Measurements from ENCODE around the gene ANKRD44.

Gene ANKRD44

DNA sequence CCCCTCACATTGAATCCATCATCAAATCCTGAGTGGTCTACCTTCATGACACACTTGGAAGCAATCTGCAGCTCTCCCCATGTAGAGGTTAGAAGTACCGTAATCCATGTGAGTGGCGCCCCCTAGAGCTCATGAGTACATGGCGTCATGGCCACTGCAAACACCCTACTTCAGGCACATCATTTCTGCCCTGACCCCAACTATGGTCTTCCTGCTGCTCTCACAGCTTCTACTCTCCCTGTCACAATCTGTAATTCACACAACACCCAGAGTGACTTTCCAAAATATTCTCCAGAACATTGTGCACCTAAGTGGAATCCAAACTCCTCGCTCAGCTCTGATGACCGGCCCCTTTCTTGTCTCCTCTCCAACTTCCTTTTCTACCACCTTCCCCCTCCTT, 141.9 kb downstream of the ANKRD44 start:
- DNase-seq = peak; percentile 61

DNA sequence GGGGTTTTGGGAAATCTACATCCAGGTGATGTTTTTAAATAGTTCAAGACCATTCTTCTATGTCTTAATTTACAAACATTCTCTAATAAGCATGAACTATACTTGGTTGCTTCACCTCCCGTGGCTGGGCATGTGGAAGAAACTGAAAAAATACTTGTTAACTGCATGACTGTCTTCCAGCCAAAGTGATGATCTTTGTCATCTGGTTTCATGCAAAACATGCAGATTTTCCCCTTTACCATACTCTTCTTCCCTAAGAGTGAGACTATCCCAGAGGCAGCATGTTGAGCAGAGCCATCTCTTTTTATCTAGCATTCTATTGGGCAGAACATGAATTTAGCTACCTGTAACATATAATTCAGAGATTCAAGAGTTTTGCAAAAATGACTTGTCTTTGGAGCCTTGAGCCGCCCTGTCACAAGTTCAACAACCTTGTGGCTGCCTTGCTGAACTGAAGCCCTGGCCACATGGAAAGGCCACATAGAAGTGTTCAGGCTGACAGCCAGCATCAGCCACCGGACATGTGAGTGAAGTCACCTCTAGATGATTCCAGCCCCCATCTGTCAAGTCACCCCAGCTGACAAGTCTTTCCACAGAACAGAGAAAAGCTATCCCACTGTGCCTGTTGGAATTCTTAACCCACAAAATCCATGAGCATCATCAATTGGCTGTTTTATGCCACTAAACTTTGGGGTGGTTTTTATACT, 142.8 kb downstream of the ANKRD44 start:
- DNase-seq = no peak

DNA sequence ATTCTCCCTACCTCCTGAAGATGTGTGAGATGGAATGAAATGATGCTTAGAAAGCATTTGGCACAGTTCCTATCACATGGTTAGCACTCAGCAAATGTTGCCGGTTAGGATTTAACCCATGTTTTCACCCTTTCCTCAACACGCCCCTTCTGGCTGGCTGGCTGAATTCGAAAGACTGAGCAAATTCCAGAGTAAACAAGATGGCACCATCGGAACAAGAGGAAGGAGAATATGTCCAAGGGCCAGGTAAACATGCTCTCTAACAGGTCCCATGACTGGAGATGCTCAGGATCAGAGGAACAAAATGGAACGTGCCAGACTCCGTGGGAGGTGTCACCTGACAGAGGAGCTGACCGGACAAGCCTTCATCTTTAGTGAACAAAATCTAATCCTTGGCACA, 145.6 kb downstream of the ANKRD44 start:
- DNase-seq = no peak

DNA sequence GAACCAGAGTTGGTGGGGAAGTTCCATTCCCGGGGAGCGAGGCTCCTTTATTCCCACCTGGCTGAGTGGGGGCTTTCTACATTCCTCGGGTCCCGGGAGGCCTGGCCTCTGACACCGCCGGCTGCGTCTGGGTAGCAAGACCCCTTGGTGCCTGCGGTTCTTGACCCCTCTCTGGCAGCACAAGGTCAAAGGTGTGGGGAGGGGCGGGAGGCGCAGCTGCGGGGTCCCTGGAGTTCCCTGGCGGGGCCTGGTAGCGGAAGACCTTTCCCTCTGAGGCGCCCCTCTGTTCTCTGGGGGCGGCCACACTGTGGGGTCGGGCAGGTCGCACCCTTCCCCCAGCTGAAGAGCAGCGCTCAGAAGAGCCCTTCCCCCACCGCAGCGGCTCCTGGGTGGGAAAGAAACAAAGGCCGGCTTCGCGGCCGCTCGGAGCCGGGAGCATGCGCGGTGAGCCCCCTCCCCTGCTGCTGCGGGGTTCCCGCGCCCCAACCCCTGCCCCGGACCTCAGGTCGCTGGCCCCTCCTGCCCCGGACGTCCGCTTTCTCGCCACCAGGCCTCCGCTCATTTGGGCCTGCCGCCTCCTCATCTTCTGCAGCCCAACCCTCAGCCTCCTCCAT, 146.3 kb downstream of the ANKRD44 start:
- DNase-seq = no peak

DNA sequence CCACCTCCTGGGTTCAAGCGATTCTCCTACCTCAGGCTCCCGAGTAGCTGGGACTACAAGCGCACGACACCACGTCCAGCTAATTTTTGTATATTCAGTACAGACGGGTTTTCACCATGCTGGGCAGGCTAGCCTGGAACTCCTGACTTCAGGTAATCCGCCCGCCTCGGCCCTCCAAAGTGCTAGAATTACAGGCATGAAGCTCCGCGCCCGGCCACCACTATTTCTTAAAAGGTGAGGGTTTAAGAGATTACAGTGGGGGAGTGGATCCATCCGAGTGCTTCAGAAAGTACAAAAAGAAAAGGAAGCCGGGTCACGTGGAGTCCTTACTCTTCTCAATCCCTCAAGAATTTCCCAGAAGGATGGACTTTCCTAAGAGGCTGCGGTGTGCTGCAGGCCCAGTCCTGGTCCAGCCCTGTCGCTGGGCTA, 146.9 kb downstream of the ANKRD44 start:
- no peak for DNase-seq

DNA sequence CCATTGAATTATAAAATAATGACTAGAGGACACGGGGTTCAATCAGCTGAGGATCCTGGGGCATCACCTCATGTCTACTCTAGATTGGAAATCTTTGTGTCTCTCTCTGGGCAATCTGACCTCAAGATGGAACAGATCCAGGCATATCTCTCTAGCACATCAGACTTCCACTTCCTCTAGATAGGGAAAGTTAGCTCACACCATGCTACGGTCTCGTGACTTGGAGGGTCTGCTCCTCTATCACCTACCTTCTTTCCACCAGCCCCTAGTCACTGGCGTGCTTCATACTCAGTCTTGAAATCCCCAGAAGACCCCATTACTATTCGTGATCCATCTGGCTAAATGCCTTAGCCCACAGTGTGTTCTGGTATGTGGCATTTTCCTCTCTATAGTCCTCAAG, 148.8 kb downstream of the ANKRD44 start:
- DNase-seq = no peak

DNA sequence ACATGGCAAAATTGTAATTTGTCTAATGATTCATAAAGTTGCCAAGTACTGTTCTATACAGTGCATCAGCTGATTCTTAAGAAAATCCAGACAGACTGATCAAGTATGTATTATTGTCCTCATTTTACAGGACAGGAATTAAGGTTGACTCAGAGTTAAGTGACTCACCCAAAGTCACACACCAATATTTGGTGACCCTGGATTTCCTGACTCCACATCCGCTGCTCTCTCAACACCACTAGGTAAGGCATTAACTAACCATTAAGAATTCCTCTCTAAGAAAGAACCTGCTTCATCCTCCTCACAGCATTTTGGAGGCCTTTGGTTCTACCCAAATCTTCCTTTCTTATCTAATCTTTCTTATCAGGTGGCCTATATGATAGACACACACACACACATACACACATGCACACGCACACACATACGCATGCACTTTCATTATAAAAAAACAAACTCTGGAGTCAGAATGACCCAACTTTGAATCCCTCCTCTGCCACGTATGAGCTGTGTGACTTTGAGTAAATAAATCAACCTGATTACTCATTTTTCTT, 150.8 kb downstream of the ANKRD44 start:
- DNase-seq = no peak

DNA sequence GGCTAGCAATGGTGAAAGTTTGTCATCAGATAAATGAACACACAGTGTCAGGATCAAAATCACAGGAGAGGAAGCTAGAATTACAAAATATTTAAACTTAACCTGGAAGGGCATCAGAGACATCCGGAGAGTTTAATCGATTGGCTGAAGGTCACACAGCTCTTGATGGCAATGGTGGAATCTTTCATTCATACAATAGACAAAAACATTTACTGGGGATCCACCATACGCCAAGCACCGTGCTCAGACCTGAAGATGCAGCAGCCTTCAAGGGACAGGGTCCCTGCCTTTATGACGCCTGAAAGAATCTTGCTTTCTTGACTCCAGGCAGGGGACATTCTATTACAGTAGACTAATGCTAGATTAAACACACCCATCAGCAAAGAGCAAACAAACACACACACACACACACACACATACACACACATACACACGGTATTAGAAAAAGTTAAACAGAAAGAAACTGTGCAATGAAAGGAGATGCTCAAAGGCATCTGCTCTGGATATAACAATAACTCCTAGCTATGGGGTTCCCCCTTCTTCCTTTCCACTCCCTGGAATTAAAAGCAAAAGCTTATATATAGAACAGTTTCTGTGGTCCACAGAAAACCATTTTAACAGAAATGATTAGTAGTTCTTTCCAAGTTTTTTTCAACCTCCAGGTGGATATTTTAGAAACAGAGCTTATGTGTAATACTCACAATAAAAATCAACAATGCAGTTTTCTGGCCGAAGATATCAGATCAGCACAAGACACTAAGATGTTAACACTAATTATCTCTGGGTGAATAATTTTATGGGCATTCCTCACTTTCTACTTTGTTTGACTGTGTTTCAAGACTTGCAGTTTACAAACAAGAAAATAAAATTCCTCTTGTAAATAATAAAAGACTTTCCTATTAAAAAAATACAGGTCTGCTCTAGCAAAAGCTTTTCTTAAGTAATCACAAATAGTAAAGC, 151.7 kb downstream of the ANKRD44 start:
- no peak for DNase-seq

DNA sequence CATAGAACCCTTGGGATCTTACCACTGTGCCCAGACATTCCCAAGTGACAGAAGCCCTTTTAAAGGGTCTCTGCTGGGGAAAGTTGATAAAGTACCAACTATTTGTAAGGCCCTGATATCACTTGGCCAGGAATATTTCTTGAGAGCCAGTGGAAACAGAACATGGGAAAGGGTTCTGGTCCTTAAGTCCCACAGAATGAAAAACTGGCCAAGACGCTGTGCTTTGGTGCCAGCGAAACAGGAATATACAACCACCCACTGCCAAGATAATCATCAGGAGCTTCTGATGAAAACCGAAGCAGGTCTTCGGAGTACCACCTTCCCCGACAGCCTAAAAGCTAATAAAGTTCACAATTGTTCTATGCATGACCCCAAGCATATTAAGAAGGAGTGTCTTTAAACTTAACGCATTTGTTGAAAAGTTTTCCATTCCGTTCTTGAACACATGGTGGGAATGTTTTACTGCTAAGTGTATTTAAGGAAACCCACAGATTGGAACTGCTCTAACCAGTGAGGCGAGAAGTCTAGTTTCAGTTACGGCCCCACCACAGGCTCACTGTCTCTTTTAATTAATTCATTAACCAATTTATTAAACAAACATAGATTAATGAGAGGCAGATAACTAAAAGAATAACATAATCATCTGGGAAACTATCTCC, 152.6 kb downstream of the ANKRD44 start:
- no peak for DNase-seq

DNA sequence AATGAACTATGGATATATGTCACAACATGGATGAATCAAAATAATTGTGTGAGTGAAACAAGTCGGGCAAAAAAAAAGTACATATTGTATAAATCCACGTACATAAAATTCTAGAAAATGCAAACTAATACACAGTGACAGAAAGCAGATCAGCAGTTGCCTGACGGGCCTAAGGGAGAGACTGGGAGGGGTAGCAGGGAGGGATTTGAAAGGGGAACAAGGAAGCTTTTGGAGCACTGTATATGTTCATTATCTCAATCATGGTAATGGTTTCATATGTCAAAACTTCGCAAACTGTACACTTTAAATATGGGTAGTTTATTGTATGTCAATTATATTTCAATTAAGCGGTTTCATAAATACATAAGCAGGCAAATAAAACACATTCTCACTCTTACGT, 153.8 kb downstream of the ANKRD44 start:
- no peak for DNase-seq

DNA sequence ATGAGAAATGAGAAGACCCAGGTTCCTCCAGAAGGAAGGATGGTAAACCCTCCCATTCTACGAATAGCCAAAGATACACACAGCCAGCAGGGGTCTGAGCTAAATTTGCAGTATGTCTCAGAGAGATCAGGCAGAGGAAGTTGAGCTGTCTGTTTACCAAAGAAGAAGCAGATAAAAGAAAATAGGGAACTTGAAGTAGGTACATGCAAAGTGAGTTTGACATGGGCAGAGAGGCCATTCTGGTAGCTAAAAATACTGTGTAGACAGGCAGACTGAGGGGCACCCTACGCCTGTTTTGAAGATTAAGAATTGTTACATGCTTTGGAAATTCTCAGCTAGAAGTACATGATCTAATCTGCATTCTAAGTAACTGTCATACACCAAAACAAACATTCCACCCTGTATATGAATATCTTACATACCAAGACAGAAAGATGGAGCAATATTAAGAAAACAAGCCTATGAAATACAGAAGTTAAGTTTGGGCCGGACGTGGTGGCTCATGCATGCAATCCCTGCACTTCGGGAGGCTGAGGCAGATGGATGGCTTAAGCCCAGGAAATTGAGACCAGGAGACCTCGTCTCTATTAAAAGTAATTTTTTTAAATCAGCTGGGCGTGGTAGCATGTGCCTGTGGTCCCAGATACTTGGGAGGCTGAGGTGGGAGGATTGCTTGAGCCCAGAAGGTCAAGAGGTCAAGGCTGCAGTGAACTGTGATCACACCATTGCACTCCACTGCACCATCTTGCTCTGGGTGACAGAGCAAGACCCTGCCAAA, 157.9 kb downstream of the ANKRD44 start:
- DNase-seq = no peak

DNA sequence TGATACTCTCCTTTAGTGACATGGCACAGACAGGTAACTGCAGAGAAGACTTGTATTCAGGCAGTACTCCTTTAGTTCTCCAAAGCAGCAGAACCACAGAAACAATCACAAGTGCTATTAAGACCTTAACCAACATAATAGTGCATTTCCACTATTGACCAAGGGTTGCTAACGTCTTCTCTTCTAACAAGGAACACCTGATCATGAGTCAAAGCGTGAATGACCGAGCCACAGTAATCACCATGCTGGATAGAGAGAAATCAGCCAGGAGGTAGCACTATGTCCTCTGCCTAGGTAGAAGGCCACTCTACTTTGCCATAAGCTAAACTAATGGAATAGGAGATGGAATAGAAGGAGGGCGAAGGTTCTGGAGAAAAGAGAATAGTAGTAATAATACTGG, 161.0 kb downstream of the ANKRD44 start:
- DNase-seq = no peak

DNA sequence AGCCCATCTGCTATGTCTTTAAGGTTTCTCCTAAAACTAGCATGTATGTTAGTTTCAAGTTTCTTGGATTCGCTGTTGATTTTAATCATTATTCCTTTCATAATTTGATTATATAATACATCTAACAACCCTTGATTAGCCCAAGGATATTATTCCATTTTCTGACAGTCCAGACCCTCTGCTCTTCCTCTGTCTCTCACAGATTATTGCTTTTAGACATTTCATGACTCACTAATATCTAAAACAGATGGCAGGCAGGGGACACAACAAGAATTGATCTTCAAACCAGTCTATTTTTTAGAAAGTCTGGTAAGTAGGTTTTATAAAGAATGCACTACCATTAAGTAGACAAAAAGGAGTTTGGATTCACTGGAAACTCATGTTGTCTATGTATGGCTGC, 162.2 kb downstream of the ANKRD44 start:
- no peak for DNase-seq

DNA sequence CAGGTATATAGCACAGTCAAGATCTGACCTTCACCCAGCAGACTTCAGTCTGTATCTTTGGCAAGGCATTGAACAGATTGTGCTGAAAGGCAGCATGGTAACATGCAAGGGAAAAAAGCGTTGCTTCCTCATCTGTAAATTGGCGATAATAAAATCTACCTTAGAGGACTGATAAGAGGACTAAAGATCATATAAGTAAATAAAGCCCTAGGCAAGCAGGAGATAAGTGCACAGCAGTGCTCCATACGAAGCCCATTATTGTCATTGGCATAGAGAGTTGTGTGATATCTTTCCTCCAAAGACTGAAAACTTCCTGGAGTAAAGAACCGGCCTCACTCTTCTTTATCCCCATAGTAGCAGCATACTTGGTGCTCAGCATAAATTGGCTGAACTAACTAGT, 162.6 kb downstream of the ANKRD44 start:
- no peak for DNase-seq

DNA sequence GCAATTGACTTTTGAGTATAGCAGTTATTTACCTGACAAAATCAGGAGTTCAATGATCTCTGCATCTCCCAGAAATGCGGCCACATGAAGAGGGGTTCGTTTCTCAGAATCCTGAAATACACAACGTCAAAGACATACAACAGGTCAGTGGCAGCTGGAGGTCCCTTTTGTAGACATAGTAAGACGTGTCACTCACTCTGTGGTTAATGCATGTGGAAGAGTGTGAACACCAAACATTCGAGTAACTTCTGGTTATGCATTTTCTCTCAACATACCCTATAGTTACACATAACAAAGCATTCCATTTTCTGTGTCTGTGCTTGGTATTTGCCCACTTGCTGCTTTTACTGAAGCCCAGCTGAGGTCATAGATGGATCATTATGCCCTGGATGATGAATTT, 163.6 kb downstream of the ANKRD44 start:
- no peak for DNase-seq

DNA sequence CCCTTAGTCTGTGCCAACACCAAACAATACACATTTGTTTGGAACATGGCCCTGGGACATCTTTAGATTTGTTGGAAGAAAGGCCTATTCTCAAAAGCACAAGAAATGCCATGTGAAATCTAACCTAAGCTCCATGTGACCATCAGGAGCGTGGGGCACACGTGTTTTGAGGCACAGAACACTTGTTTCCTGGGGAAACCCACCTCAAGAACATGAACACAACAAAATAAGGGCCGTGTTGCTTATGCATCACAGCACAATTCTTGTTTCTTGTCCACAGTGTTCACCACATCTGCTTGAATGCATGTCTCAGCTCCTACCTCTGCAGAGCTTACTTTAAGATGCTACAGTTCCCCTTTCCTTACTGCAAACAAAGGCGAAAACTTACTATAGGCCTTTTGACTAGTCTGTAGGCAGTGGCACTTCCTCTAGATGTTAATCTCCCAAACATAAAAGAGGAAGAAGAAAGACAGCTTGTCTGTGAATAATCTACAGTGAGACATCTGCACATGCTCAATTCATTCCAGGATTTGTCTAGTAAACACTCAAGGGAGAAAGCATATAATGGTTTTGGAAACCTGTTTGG, 165.0 kb downstream of the ANKRD44 start:
- DNase-seq = no peak

DNA sequence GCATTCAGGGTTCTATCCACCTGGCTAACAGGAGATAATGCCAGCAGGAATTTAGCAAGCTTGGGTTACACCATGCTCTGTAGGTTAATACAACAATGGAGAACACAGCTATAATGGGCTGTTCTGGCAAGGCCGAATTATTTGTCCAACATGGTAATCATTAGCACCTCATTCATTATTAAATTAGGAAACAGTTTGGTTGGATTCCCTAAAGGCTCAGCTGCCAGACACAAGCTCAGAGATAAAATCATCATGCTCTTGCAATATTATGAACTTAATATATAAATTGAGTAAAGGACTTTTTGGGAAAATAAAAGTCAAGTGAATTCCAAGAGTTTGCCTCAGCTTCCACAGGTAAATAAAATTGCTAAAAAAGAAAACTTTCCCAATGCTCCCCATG, 166.4 kb downstream of the ANKRD44 start:
- no peak for DNase-seq

DNA sequence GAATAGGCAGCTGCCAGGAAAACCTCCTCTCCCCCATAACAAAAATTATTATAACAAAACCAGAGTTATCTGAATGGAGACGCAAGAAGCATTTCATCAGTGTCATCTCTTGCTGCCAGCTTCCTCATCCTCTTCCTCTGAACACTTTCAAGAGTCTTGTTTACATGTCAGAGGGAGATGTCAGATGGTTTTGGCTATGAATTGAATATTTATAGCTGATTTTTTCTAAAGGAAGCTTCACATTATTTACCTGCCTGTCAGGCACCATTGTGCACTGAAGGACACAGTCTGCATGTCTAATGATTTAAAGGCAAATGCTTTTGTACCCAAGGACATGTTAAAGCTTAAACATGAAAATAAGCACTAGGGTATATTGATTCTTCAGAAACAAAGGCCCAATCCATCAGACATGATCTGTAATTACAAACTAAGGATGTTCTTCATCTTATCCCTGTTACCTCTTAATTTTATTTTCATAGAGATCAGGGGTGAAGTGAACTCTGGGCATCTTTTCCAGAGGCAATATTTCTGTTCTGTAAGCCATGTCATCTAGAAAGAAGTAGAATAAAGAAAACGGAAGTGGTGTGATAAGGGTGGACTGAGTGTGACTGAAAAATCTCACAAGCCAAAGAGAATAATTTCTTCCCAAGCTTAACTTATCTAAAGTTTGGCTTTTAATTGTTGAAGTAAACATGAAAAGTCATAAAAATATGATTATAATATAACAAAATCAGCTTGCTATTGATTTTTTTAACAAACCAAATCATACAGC, 168.7 kb downstream of the ANKRD44 start:
- DNase-seq = no peak

DNA sequence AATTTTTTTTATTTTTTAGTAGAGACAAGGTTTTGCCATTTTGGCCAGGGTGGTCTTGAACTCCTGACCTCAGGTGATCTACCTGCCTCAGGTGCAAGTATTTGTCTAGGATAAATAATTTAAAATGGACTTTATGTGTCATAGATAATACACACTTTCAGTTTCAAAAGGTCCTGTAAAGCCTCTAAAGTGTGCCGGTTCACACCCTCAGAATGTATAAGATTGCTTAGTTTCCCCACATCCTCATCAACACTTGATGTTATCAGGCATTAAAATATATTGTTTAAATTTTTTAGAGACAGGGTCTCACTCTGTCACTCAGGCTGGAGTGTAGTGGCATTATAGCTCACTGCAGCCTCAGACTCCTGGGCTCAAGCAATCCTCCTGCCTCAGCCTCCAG, 170.5 kb downstream of the ANKRD44 start:
- no peak for DNase-seq

DNA sequence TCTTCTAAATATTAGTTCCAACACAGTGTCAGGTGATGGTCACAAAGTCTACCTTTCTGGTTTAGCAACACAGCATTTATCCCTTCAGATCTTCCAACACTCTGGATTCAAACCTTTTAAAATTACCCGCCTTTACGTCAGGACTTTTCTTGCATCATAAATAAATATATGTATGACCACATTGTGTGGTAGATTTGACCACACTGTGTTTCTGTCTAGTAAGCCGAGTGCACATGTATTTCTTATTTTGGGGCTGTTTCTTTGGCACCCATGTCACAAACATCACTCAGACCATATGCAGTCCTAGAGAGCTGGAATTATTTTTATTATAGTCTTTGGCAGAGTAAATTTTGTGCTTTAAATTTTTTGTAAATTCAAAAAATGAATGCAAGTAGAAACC, 172.1 kb downstream of the ANKRD44 start:
- DNase-seq = no peak
